IPS-11a (cell line): Measurements from ENCODE around the gene SMIM10L2A.
"Not testable (repeated sequence)": the region's sequence is repeated elsewhere in the genome, so short reads cannot be mapped to it uniquely, and the experiment has no call there.

ENCODE experiments used
- H3K4me3 ChIP-seq: one replicate; pipeline ENCODE4 v1.5.1; 2013; ENCODE audit warnings: low read depth, low read length, control low read depth

The SMIM10L2A gene

GRCh38 chrX:135449637-135450550, 28.1 kb downstream of the SMIM10L2A start:
- no peak overlapping the region for H3K4me3 ChIP-seq

GRCh38 chrX:135453381-135453780, 31.6 kb downstream of the SMIM10L2A start:
- H3K4me3 ChIP-seq = no peak overlapping the region

GRCh38 chrX:135454816-135455215, 33.1 kb downstream of the SMIM10L2A start:
- H3K4me3 ChIP-seq = no peak overlapping the region

GRCh38 chrX:135461756-135462155, 40.0 kb downstream of the SMIM10L2A start:
- H3K4me3 ChIP-seq = not testable (repeated sequence)

- H3K4me3 ChIP-seq = no peak overlapping the region
Measured at GRCh38 chrX:135463937-135464336, 42.2 kb downstream of the SMIM10L2A start.

- H3K4me3 ChIP-seq = no peak overlapping the region
Measured at GRCh38 chrX:135476378-135476777, 54.6 kb downstream of the SMIM10L2A start.

GRCh38 chrX:135477576-135477975, 55.8 kb downstream of the SMIM10L2A start:
- no peak overlapping the region for H3K4me3 ChIP-seq
